ENCODE results near the gene IGHMBP2. TPM values are rescaled to one million over a fixed set of nuclear protein-coding genes. Genes with fewer than 3 reads are reported as not detected.

IGHMBP2 gene
- total RNA-seq, 1 experiment from 2014 or later: 27.8 TPM

DNA sequence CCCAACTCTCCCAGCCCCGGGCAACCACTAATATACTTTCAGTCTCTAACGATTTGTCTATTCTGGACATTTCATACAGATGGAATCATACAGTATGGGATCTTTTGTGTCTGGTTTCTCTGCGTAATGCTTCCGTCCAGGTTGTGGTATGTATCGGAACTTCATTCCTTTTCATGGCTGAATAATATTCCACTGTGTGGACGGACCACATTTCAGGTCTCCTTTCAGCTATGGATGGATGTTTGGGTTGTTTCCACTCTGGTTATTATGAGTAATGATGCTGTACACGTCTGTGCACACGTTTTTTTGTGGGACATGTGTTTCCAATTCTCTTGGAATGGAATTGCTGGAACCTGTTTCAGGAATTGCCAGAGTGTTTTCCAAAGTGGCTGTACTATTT, 44.6 kb upstream of the IGHMBP2 start:
- no peak for ATAC-seq
- intact Hi-C loops (cut with micrococcal nuclease; ENCODE audit: unreplicated experiment): no loop called here
- no TSS peak for BruUV-seq (replicated peaks)
- TF ChIP-seq TCF7L2 (IDR thresholded peaks at IDR 0.05; ENCODE audit: low read depth, low read length): no peak
- TF ChIP-seq SIN3A (IDR thresholded peaks at IDR 0.05; ENCODE audit: borderline replicate concordance, insufficient read depth, low read depth, low read length): no peak
- TF ChIP-seq, protein P1, sequence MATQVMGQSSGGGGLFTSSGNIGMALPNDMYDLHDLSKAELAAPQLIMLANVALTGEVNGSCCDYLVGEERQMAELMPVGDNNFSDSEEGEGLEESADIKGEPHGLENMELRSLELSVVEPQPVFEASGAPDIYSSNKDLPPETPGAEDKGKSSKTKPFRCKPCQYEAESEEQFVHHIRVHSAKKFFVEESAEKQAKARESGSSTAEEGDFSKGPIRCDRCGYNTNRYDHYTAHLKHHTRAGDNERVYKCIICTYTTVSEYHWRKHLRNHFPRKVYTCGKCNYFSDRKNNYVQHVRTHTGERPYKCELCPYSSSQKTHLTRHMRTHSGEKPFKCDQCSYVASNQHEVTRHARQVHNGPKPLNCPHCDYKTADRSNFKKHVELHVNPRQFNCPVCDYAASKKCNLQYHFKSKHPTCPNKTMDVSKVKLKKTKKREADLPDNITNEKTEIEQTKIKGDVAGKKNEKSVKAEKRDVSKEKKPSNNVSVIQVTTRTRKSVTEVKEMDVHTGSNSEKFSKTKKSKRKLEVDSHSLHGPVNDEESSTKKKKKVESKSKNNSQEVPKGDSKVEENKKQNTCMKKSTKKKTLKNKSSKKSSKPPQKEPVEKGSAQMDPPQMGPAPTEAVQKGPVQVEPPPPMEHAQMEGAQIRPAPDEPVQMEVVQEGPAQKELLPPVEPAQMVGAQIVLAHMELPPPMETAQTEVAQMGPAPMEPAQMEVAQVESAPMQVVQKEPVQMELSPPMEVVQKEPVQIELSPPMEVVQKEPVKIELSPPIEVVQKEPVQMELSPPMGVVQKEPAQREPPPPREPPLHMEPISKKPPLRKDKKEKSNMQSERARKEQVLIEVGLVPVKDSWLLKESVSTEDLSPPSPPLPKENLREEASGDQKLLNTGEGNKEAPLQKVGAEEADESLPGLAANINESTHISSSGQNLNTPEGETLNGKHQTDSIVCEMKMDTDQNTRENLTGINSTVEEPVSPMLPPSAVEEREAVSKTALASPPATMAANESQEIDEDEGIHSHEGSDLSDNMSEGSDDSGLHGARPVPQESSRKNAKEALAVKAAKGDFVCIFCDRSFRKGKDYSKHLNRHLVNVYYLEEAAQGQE (IDR thresholded peaks at IDR 0.05; ENCODE audit: insufficient read depth in 1 of 2, low read depth in 2 of 2, low read length in 1 of 2): no peak
- TF ChIP-seq, protein P2, sequence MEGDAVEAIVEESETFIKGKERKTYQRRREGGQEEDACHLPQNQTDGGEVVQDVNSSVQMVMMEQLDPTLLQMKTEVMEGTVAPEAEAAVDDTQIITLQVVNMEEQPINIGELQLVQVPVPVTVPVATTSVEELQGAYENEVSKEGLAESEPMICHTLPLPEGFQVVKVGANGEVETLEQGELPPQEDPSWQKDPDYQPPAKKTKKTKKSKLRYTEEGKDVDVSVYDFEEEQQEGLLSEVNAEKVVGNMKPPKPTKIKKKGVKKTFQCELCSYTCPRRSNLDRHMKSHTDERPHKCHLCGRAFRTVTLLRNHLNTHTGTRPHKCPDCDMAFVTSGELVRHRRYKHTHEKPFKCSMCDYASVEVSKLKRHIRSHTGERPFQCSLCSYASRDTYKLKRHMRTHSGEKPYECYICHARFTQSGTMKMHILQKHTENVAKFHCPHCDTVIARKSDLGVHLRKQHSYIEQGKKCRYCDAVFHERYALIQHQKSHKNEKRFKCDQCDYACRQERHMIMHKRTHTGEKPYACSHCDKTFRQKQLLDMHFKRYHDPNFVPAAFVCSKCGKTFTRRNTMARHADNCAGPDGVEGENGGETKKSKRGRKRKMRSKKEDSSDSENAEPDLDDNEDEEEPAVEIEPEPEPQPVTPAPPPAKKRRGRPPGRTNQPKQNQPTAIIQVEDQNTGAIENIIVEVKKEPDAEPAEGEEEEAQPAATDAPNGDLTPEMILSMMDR (IDR thresholded peaks at IDR 0.05): no peak
- no peak for TF ChIP-seq POLR2AphosphoS5 (IDR thresholded peaks at IDR 0.05; ENCODE audit: low read depth, low read length)
- no peak overlapping the region for H3K4me3 ChIP-seq (ENCODE audit: low read depth in 2 of 2, low read length in 2 of 2)
- in situ Hi-C loops (cut with HindIII; ENCODE audit: low pct_unique_long_range_greater_than_20kb, low sequenced_read_pairs): no loop called here
- no peak overlapping the region for H3K27ac ChIP-seq (ENCODE audit: low read length)
- peaks cover 9% of the 10 kb centered on the region; the same call in 1 of the 2 replicates for H3K4me1 ChIP-seq (ENCODE audit: control insufficient read depth, insufficient read depth, low read length)
- DNase-seq (ENCODE audit: low read depth, low spot score): no peak
- 0 out of 2 replicates have a peak, but pooled peaks cover 5% of the 10 kb centered on the region for H3K9me3 ChIP-seq (ENCODE audit: control insufficient read depth, insufficient read depth, low read depth, low read length)
- POLR2A ChIA-PET: no interaction called here
- no peaks in the 10 kb centered on the region for H3K27me3 ChIP-seq (ENCODE audit: control insufficient read depth, insufficient read depth, low read length)
- H3K36me3 ChIP-seq (ENCODE audit: control insufficient read depth, insufficient read depth, low read length): no peaks in the 10 kb centered on the region
- CTCF ChIA-PET: interaction anchor here (0.6 kb wide), 1 partner anchor 10 kb away, joined by 6 read pairs; no protein-coding TSS in a partner anchor

DNA sequence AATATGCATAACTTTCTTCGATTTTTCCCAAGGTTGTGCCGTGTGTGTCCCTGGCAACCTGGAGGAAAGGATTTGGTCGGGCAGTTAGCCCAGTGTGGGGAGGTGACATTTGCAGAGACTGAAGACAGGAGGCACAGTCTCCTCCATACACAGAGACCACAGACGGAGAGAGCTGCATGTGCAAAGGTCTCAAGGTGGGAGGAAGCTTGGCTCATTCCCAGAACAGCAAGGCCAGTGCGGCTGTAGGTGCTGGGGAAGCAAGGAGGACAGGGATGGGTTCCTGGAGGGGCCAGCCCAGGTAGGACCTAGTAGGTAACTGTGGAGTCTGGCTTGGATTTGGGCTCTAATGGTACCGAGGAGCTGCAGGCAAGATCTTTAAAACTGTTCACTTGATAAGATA, 41.3 kb upstream of the IGHMBP2 start:
- intact Hi-C loops (cut with micrococcal nuclease; ENCODE audit: unreplicated experiment): no loop called here
- CTCF ChIA-PET: no interaction called here

More for the DNA sequence above, 41.3 kb upstream of the IGHMBP2 start:
- no peaks in the 10 kb centered on the region for H3K36me3 ChIP-seq (ENCODE audit: control insufficient read depth, insufficient read depth, low read length)
- ATAC-seq (no peak), DNase-seq (ENCODE audit: low read depth, low spot score) (no peak)
- H3K27ac ChIP-seq (ENCODE audit: low read length): no peak overlapping the region
- in situ Hi-C loops (cut with HindIII; ENCODE audit: low pct_unique_long_range_greater_than_20kb, low sequenced_read_pairs): no loop called here
- POLR2A ChIA-PET: no interaction called here
- peaks cover 3% of the 10 kb centered on the region; the same call in 1 of the 2 replicates for H3K4me1 ChIP-seq (ENCODE audit: control insufficient read depth, insufficient read depth, low read length)
- TF ChIP-seq, protein P1 (IDR thresholded peaks at IDR 0.05; ENCODE audit: insufficient read depth in 1 of 2, low read depth in 2 of 2, low read length in 1 of 2): no peak
- no peak for TF ChIP-seq TCF7L2 (IDR thresholded peaks at IDR 0.05; ENCODE audit: low read depth, low read length)
- no peak for TF ChIP-seq SIN3A (IDR thresholded peaks at IDR 0.05; ENCODE audit: borderline replicate concordance, insufficient read depth, low read depth, low read length)
- TF ChIP-seq, protein P2 (IDR thresholded peaks at IDR 0.05): no peak
- no peak for TF ChIP-seq POLR2AphosphoS5 (IDR thresholded peaks at IDR 0.05; ENCODE audit: low read depth, low read length)
- 0 out of 2 replicates have a peak, but pooled peaks cover 5% of the 10 kb centered on the region for H3K9me3 ChIP-seq (ENCODE audit: control insufficient read depth, insufficient read depth, low read depth, low read length)
- H3K27me3 ChIP-seq (ENCODE audit: control insufficient read depth, insufficient read depth, low read length): no peaks in the 10 kb centered on the region
- no peak overlapping the region for H3K4me3 ChIP-seq (ENCODE audit: low read depth in 2 of 2, low read length in 2 of 2)
- no TSS peak for BruUV-seq (replicated peaks)

All from Panc1 (cell line).